Stimulated activated CD4-positive, alpha-beta T cell treated with anti-CD3 and anti-CD28 coated beads, TNF-alpha, amount 100 ng/mL, for 24 hours (primary cell): ENCODE results near the gene SLC35F5.
A peak's percentile ranks its signal among the peaks of the same experiment; 100 is the strongest.
"Not testable (repeated sequence)": the region's sequence is repeated elsewhere in the genome, so short reads cannot be mapped to it uniquely, and the experiment has no call there.

Experiments used
- DNase-seq, 3 experiments: peaks; one replicate each; pipeline ENCODE4 v3.0.0-alpha.2; 2020; ENCODE audit warnings: low read depth in 3 of 3

The SLC35F5 gene

DNA sequence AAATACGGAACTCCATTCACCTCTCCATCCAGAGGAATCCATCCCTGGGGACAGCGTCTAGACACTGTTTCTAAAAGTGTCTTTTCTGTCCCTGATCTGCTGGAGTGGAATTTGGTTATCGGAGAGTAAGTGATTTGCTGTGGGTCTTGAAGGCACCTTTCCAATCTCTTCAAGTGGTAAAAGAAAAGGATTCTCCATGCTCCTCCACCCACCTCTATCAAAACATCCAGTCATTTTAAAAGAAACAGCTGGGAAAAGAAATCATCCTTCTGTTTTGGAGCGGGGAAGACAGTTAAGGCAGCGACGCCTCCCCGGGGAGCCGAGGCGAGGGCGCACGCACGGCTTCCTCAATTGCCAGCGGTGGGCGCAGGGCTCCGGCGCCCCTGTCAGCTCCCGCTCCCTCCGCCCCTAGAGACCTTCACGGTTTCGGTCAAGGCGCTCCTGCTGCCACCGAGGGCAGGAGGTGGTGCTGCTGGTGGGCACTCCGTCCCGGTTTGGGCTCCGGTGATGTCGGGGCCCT is 547 bp downstream of the SLC35F5 start:
- peak in 1 of 3 experiments; percentile 31 for DNase-seq

- DNase-seq: no peak
Observed at GRCh38 chr2:113755035-113755834, 1.2 kb downstream of the SLC35F5 start.

DNA sequence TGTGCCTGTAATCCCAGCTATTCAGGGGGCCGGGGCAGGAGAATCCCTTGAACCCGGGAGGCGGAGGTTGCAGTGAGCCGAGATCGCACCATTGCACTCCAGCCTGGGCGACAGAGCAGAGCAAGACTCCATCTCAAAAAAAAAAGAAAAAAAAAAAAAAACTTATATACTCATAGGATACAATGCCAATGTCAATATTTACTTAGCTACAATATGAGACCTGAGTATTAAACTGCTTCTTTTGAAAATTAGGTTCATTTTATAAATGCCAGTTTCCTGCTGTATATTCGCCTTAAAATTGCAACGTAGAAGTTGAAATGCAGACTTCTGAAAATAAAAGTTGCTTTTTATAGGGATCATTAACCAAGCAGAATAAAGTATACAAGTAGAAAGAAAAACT is 2.3 kb downstream of the SLC35F5 start:
- no peak for DNase-seq

GRCh38 chr2:113750385-113750784 is 6.1 kb downstream of the SLC35F5 start:
- DNase-seq: no peak

DNA sequence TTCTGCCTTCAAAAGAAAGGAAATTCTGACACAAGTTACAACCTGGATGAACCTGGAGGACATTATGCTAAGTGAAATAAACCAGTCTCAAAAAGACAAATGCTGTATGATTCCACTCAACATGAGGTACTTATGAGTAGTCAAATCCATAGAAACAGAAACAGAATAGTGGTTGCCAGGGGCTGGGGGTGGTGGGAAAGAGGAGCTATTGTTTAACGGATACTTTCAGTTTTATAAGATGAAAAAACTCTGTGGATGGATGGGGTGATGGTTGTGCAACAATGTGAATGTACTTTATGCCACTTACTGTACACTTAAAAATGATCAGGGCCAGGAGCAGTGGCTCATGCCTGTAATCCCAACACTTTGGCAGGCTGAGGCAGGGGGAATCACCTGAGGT is 15.4 kb downstream of the SLC35F5 start:
- DNase-seq: no peak

- no peak for DNase-seq
Observed at GRCh38 chr2:113739849-113740248, 16.6 kb downstream of the SLC35F5 start.

DNA sequence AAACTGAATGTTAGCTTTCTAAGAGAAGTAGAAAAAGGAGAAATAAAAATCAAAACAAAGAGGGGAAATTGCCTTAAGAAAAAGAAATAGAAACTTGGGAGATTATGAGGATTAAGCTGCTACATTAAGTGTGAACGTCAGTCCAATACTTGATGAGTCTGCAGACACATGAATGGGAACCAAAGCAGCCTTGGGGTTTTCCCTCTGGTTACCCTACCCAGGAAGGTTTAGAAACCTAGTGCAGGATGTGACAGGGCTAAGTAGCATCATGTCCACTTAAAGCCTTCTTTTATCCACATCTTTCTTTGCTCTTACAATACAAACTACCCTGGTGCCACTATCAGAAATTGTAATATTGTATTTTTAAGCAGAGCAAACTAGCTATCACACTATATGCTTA is 22.3 kb downstream of the SLC35F5 start:
- DNase-seq: no peak

GRCh38 chr2:113724010-113724409 is 32.4 kb downstream of the SLC35F5 start:
- no peak for DNase-seq

GRCh38 chr2:113723411-113723810 is 33.0 kb downstream of the SLC35F5 start:
- DNase-seq: no peak

GRCh38 chr2:113720167-113720566 is 36.3 kb downstream of the SLC35F5 start:
- DNase-seq: no peak

- no peak for DNase-seq
Observed at GRCh38 chr2:113716291-113716690, 40.2 kb downstream of the SLC35F5 start.

DNA sequence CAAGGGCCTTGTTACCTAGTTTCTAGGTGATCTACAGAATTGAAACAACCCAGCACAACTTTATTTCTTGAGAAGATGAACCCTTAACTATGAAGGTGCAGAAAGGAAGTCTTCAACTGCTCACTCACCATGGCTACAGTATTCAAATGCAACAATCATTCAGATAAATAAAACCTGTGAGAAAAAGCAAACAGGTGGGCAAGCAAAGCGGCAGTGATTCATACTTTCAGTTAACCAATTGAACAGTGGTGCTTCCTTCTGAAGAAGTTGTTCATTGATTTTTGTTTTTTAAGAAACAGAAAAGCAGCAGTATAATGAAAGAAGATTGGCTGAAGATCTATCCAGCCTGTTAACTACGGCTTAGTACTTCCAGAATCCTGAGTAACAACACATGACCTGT is 43.5 kb downstream of the SLC35F5 start:
- DNase-seq: no peak

GRCh38 chr2:113711851-113712250 is 44.6 kb downstream of the SLC35F5 start:
- no peak for DNase-seq

GRCh38 chr2:113709022-113709421 is 47.4 kb downstream of the SLC35F5 start:
- no peak for DNase-seq

DNA sequence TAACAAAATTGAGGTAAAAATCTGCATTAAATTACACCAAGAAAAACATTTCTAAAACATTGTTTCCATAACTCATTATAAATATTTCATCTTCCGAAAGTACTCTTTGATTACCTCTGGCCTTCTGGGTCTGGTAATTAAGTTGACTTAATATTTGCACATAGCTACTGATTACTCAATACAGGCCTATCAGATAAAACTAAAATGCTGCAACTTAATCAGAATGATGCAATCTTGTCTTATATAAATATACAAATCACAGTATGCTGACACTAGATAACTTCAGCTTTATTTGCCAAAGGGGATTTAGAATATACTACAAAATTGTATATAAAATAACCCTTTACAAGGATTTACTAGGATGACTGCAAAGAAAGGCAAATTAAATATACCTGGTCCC is 49.3 kb downstream of the SLC35F5 start:
- DNase-seq: no peak

GRCh38 chr2:113705982-113706523 is 50.4 kb downstream of the SLC35F5 start:
- DNase-seq: no peak

DNA sequence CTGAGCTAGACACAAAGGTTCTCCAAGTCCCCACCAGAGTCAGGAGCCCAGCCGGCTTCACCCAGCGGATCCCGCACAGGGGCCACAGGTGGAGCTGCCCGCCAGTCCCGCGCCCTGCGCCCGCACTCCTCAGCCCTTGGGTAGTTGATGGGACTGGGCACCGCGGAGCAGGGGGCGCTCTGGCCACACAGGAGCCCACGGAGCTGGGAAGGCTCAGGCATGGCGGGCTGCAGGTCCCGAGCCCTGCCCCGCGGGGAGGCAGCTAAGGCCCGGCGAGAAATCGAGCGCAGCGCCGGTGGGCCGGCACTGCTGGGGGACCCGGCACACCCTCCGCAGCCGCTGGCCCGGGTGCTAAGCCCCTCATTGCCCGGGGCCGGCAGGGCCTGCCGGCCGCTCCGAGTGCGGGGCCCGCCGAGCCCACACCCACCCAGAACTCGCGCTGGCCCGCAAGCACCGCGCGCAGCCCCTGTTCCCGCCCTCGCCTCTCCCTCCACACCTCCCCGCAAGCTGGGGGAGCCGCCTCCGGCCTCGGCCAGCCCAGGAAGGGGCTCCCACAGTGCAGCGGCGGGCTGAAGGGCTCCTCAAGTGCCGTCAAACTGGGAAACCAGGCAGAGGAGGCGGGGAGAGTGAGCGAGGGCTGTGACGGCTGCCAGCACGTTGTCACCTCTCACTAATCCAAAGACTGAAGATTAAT is 52.0 kb downstream of the SLC35F5 start:
- not testable (repeated sequence) for DNase-seq

- no peak for DNase-seq
Observed at GRCh38 chr2:113703386-113704299, 52.8 kb downstream of the SLC35F5 start.

GRCh38 chr2:113700186-113700841 is 56.1 kb downstream of the SLC35F5 start:
- DNase-seq: peak in 2 of 3 experiments; percentile 23 to 52

DNA sequence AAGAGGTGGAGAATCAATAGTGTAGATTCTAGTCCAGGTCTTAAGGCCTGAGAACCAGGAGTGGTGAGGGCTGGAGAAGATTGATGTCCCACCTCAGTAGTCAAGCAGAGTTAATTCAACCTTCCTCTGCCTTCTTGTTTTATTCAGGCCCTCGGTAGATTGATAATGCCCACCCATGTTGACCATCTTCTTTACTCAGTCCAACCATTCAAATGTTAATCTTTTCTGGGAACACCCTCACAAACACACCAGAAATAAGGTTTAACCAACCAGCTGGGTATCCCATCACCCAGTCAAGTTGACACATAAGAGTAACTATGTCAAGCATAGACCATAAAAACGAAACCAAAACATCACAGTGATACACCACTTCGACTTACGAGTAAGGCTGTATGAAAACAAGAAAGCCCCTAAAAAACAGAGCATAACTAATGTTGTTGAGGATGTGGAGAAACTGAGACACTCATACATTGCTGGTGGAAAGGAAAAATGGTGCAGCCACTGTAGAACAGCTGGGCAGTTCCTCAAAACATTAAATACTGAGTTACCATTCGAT is 57.5 kb downstream of the SLC35F5 start:
- DNase-seq: no peak

GRCh38 chr2:113698251-113698650 is 58.2 kb downstream of the SLC35F5 start:
- DNase-seq: not testable (repeated sequence)
